HL-60 (cell line): ENCODE data around the gene INSIG1.

Source experiments
- POLR2AphosphoS5 ChIP-seq: IDR thresholded peaks from 2 replicates; pipeline ENCODE4 v1.6.1; 2012; ENCODE audit warnings: low read depth
- TF ChIP-seq, protein P1 (sequence below): IDR thresholded peaks from one replicate; pipeline ENCODE4 v1.5.1; 2011; ENCODE audit warnings: low read length, control low read depth, inconsistent platforms; ENCODE audit not compliant: insufficient read depth

- no peak for TF ChIP-seq POLR2AphosphoS5
- TF ChIP-seq, protein P1, sequence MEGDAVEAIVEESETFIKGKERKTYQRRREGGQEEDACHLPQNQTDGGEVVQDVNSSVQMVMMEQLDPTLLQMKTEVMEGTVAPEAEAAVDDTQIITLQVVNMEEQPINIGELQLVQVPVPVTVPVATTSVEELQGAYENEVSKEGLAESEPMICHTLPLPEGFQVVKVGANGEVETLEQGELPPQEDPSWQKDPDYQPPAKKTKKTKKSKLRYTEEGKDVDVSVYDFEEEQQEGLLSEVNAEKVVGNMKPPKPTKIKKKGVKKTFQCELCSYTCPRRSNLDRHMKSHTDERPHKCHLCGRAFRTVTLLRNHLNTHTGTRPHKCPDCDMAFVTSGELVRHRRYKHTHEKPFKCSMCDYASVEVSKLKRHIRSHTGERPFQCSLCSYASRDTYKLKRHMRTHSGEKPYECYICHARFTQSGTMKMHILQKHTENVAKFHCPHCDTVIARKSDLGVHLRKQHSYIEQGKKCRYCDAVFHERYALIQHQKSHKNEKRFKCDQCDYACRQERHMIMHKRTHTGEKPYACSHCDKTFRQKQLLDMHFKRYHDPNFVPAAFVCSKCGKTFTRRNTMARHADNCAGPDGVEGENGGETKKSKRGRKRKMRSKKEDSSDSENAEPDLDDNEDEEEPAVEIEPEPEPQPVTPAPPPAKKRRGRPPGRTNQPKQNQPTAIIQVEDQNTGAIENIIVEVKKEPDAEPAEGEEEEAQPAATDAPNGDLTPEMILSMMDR: no peak
Measured at GRCh38 chr7:155355745-155356144, 58.1 kb downstream of the INSIG1 start.
